Prostate gland (tissue), 2 donors: ENCODE results near the gene ATXN2.

Experiments used
- POLR2A ChIP-seq: fragments of 450-650 bp; IDR thresholded peaks from one replicate; pipeline ENCODE4 v1.6.1; 2016; ENCODE audit warnings: antibody characterized with exemption, mild to moderate bottlenecking
- POLR2AphosphoS5 ChIP-seq: sonication (generic); formaldehyde crosslinking; IDR thresholded peaks from one replicate; pipeline ENCODE4 v1.6.1; 2017; ENCODE audit warnings: antibody characterized with exemption
- TF ChIP-seq, protein P1 (sequence below), 4 experiments: fragments of 200-600 bp in 2 of 4; fragments of 450-650 bp in 2 of 4; sonication (generic) in 2 of 4; IDR thresholded peaks; 1 replicate in 3 of 4; 2 replicates in 1 of 4; pipeline ENCODE4 v1.5.1; 2016 to 2019; ENCODE audit warnings: antibody characterized with exemption in 4 of 4, mild to moderate bottlenecking in 2 of 4, moderate library complexity in 2 of 4

GRCh38 chr12:111453071-111453989 is 145.8 kb downstream of the ATXN2 start:
- TF ChIP-seq POLR2A (no peak), POLR2AphosphoS5 (no peak)
- TF ChIP-seq, protein P1, sequence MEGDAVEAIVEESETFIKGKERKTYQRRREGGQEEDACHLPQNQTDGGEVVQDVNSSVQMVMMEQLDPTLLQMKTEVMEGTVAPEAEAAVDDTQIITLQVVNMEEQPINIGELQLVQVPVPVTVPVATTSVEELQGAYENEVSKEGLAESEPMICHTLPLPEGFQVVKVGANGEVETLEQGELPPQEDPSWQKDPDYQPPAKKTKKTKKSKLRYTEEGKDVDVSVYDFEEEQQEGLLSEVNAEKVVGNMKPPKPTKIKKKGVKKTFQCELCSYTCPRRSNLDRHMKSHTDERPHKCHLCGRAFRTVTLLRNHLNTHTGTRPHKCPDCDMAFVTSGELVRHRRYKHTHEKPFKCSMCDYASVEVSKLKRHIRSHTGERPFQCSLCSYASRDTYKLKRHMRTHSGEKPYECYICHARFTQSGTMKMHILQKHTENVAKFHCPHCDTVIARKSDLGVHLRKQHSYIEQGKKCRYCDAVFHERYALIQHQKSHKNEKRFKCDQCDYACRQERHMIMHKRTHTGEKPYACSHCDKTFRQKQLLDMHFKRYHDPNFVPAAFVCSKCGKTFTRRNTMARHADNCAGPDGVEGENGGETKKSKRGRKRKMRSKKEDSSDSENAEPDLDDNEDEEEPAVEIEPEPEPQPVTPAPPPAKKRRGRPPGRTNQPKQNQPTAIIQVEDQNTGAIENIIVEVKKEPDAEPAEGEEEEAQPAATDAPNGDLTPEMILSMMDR (IDR thresholded peaks at IDR 0.05) = no peak
